ENCODE results near the gene PCMT1. TPM values are rescaled to one million over a fixed set of nuclear protein-coding genes. Genes with fewer than 3 reads are reported as not detected.

The PCMT1 gene
- 100 to 1,000 TPM in 1 of 2 donors, 10 to 100 TPM in 1; 77.6 to 114 TPM for total RNA-seq

GRCh38 chr6:149749594-149750135 is at the start of gene PCMT1:
PCMT1 (plus strand) TSS chr6:149749741; CDS start chr6:149749902, 161 bp downstream.
- intact Hi-C loops (cut with DNase I): no loop called here
- no peaks in the 10 kb centered on the region for H3K27me3 ChIP-seq (replicated peaks; ENCODE audit: insufficient read depth)
- TF ChIP-seq POLR2A (IDR thresholded peaks at IDR 0.05): peak; percentile 73
- TF ChIP-seq CTCF (IDR thresholded peaks at IDR 0.05): no peak
- TF ChIP-seq POLR2AphosphoS5 (IDR thresholded peaks at IDR 0.05): peak; percentile 89
- no peaks in the 10 kb centered on the region for H3K9me3 ChIP-seq
- DNase-seq (ENCODE audit: low spot score): peak; percentile 87
- peak within 1 kb of the TSS; percentile 86 to 91 for H3K27ac ChIP-seq
- 0% methylated on average over 49 of the region's 60 CpGs for WGBS
- no peaks in the 10 kb centered on the region for H3K36me3 ChIP-seq
- H3K4me1 ChIP-seq (replicated peaks): peaks cover 6% of the 10 kb centered on the region
- peak within 1 kb of the TSS; percentile 81 to 96 for H3K4me3 ChIP-seq

GRCh38 chr6:149701714-149702113 is 47.8 kb upstream of the PCMT1 start:
- intact Hi-C loops (cut with DNase I): no loop called here
- H3K4me3 ChIP-seq: no peak overlapping the region
- 52% methylated on average over 7 of the region's 7 CpGs for WGBS

GRCh38 chr6:149711711-149712110 is 37.8 kb upstream of the PCMT1 start:
- peaks cover 12% of the 10 kb centered on the region for H3K4me1 ChIP-seq (replicated peaks)
- no peaks in the 10 kb centered on the region for H3K9me3 ChIP-seq
- H3K27me3 ChIP-seq (replicated peaks; ENCODE audit: insufficient read depth): no peaks in the 10 kb centered on the region
- whole genome bisulfite sequencing: 91% methylated on average over 5 of the region's 5 CpGs
- no peaks in the 10 kb centered on the region for H3K36me3 ChIP-seq
- DNase-seq (ENCODE audit: low spot score): no peak
- TF ChIP-seq POLR2AphosphoS5 (IDR thresholded peaks at IDR 0.05) (no peak), CTCF (IDR thresholded peaks at IDR 0.05) (no peak), POLR2A (IDR thresholded peaks at IDR 0.05) (no peak)
- H3K27ac ChIP-seq: no peak overlapping the region
- H3K4me3 ChIP-seq: no peak overlapping the region
- intact Hi-C loops (cut with DNase I): loop anchor here (10.0 kb wide), 1 partner anchor 147 kb away; the partner anchor contains the start of gene GINM1

More at GRCh38 chr6:149701714-149702113, 47.8 kb upstream of the PCMT1 start:
- no peak overlapping the region for H3K27ac ChIP-seq
- no peaks in the 10 kb centered on the region for H3K36me3 ChIP-seq
- no peaks in the 10 kb centered on the region for H3K4me1 ChIP-seq (replicated peaks)
- DNase-seq (ENCODE audit: low spot score): no peak
- H3K9me3 ChIP-seq: no peaks in the 10 kb centered on the region
- no peaks in the 10 kb centered on the region for H3K27me3 ChIP-seq (replicated peaks; ENCODE audit: insufficient read depth)
- no peak for TF ChIP-seq CTCF (IDR thresholded peaks at IDR 0.05)
- no peak for TF ChIP-seq POLR2AphosphoS5 (IDR thresholded peaks at IDR 0.05)
- TF ChIP-seq POLR2A (IDR thresholded peaks at IDR 0.05): no peak

GRCh38 chr6:149714442-149714841 is 35.1 kb upstream of the PCMT1 start:
- Histone ChIP-seq H3K27ac (no peak overlapping the region), H3K9me3 (no peaks in the 10 kb centered on the region), H3K27me3 (replicated peaks; ENCODE audit: insufficient read depth) (no peaks in the 10 kb centered on the region), H3K36me3 (no peaks in the 10 kb centered on the region), H3K4me1 (replicated peaks) (peaks cover 6% of the 10 kb centered on the region), H3K4me3 (no peak overlapping the region)
- DNase-seq (ENCODE audit: low spot score): no peak
- no peak for TF ChIP-seq CTCF (IDR thresholded peaks at IDR 0.05)
- 100% methylated on average over 1 of the region's 1 CpG for WGBS
- intact Hi-C loops (cut with DNase I): loop anchor here (10.0 kb wide), 1 partner anchor 150 kb away; the partner anchor contains the start of gene GINM1
